ENCODE data around the gene LGALSL.

Gene LGALSL

DNA sequence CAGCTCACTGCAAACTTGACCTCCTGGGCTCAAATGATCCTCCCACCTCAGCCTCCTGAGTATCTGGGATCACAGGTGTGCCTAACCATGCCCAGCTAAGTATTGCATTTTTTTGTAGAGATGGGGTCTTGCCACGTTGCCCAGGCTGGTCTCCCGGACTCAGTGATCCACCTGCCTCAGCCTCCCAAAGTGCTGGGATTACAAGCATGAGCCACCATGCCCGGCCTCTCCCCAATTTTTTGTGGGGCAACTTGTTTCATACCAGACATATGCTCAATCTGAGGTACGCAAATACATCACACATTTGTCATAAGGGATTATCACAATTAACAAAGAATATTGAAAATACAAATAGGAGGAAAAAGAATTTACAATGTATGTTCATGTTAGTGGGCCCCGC lies 27.7 kb downstream of the LGALSL start:
- TF ChIP-seq, protein P1, sequence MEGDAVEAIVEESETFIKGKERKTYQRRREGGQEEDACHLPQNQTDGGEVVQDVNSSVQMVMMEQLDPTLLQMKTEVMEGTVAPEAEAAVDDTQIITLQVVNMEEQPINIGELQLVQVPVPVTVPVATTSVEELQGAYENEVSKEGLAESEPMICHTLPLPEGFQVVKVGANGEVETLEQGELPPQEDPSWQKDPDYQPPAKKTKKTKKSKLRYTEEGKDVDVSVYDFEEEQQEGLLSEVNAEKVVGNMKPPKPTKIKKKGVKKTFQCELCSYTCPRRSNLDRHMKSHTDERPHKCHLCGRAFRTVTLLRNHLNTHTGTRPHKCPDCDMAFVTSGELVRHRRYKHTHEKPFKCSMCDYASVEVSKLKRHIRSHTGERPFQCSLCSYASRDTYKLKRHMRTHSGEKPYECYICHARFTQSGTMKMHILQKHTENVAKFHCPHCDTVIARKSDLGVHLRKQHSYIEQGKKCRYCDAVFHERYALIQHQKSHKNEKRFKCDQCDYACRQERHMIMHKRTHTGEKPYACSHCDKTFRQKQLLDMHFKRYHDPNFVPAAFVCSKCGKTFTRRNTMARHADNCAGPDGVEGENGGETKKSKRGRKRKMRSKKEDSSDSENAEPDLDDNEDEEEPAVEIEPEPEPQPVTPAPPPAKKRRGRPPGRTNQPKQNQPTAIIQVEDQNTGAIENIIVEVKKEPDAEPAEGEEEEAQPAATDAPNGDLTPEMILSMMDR (IDR thresholded peaks at IDR 0.05; ENCODE audit: borderline replicate concordance, control extremely low read depth, extremely low read depth, insufficient read depth, missing control alignments) = no peak
- DNase-seq (ENCODE audit: low spot score) = no peak
- in situ Hi-C loops (cut with MboI; ENCODE audit: low sequenced_read_pairs, unreplicated experiment) = loop anchor here (25.0 kb wide), 1 partner anchor 794 kb away; no protein-coding TSS in a partner anchor

DNA sequence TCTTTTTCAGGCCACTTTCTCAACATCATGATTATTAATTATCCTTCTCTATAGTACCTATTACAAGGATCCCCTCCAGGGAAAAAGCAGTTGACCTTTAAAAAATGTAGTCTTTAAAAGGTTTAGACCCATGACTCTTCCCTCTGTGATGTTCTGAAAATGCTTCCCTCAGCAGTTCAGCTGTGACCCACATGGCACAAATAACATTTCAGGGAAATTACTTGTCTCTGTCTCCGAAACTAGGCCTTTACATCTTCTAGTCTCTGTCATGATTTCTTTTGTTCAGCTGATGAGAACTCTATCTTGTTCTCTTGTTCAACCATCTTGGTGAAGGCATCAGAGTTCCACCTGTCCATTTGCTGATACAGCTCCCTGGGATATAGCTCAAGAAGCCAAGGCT lies 28.3 kb downstream of the LGALSL start:
- in situ Hi-C loops (cut with MboI; ENCODE audit: low sequenced_read_pairs, unreplicated experiment) = loop anchor here (25.0 kb wide), 1 partner anchor 795 kb away; no protein-coding TSS in a partner anchor

DNA sequence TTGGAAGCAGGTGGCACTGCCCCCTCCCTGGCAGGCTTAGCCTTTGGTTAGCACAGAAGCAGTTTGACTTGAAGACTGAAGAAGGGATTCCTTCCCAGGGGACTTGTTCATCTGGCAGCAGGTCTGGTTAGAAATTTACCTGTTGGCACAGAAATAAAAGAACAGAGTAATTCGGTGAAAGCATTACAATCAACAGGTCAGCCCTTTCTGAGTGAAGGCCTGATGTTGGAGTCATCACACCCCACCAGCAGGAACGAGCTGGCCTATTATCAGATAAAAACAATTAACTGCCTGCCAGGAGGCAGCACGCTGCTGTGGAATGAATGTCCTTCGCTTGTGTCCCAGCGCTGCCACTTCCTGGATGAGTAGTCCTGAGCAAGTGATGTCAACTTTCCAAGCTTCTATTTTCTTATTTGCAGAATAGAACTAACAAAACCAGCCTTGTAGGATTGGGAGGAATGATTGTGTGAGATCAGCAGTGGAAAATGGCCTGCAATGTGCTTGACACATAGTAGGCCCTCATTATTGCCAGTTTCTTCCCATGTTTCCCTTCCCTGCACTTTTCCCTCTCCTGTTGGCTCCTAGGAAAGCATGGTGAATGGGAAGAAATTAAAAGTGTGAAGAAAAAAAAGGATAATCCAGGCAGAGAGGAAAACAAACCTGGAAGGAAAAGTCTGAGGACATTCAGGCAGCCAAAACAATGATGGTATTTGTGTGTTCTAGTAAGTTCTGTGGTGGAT lies 29.0 kb downstream of the LGALSL start:
- TF ChIP-seq, protein P1 (IDR thresholded peaks at IDR 0.05; ENCODE audit: borderline replicate concordance, control extremely low read depth, extremely low read depth, insufficient read depth, missing control alignments) = no peak
- in situ Hi-C loops (cut with MboI; ENCODE audit: low sequenced_read_pairs, unreplicated experiment) = loop anchor here (25.0 kb wide), 1 partner anchor 796 kb away; no protein-coding TSS in a partner anchor
- no peak for DNase-seq (ENCODE audit: low spot score)

More for the DNA sequence above, 28.3 kb downstream of the LGALSL start:
- TF ChIP-seq, protein P1 (IDR thresholded peaks at IDR 0.05; ENCODE audit: borderline replicate concordance, control extremely low read depth, extremely low read depth, insufficient read depth, missing control alignments) = no peak
- no peak for DNase-seq (ENCODE audit: low spot score)

- TF ChIP-seq, protein P1 (IDR thresholded peaks at IDR 0.05; ENCODE audit: borderline replicate concordance, control extremely low read depth, extremely low read depth, insufficient read depth, missing control alignments) = no peak
- no peak for DNase-seq (ENCODE audit: low spot score)
- in situ Hi-C loops (cut with MboI; ENCODE audit: low sequenced_read_pairs, unreplicated experiment) = loop anchor here (5.0 to 25.0 kb wide), 3 partner anchors 153 to 798 kb away; no protein-coding TSS in a partner anchor
Measured at GRCh38 chr2:64485331-64485730, 31.4 kb downstream of the LGALSL start.

- in situ Hi-C loops (cut with MboI; ENCODE audit: low sequenced_read_pairs, unreplicated experiment) = loop anchor here (5.0 to 25.0 kb wide), 3 partner anchors 154 to 799 kb away; no protein-coding TSS in a partner anchor
- no peak for DNase-seq (ENCODE audit: low spot score)
- TF ChIP-seq, protein P1 (IDR thresholded peaks at IDR 0.05; ENCODE audit: borderline replicate concordance, control extremely low read depth, extremely low read depth, insufficient read depth, missing control alignments) = no peak
Measured at GRCh38 chr2:64485961-64486360, 32.0 kb downstream of the LGALSL start.

DNA sequence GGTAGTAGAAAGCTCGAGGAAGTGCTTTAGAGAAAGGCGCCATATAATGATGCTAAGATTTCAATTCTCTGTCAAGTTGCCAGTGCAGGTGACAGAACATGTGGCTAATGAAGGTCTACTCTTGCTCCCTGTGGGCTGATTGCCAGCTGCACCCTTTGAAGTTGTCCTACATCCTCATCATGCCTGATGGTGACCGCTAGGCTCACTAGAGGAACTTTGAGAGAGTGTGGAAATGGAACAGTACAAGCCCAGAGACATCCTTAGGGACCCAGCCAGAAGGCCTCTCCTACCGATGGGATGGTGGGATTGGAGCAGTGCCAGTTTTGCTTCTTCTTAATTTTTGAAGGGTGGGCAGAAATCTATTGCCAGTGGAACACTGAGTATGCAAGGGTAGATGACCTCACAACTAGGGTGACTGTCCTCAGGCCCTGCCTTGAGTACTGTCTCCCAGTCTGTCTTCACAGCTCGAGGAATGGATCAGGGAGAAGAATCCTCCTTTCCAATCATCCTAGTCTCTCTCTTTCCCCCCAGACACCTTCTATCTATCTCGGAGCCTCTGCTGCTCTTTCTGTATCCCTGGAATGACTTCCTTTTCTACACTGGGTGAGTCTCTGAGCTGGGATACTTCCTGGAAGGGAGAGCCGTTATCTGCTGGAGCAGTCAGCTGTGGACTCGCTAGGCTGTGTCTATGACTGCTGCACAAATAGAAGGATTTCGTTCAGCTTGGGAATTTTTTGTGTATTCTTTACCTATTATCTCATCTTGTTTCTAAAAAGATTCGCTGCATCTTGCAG lies 33.5 kb downstream of the LGALSL start:
- no peak for DNase-seq (ENCODE audit: low spot score)
- in situ Hi-C loops (cut with MboI; ENCODE audit: low sequenced_read_pairs, unreplicated experiment) = loop anchor here (5.0 to 25.0 kb wide), 3 partner anchors 155 to 800 kb away; no protein-coding TSS in a partner anchor
- TF ChIP-seq, protein P1 (IDR thresholded peaks at IDR 0.05; ENCODE audit: borderline replicate concordance, control extremely low read depth, extremely low read depth, insufficient read depth, missing control alignments) = no peak

All from GM13976 (cell line).